ENCODE results near the gene CC2D1A. TPM values are rescaled to one million over a fixed set of nuclear protein-coding genes. Genes with fewer than 3 reads are reported as not detected.
A peak's percentile ranks its signal among the peaks of the same experiment; 100 is the strongest.

CC2D1A gene
- total RNA-seq, 3 donors from 2014 or later: 16.6 to 50.1 (median 43.6) TPM

- intact Hi-C loops (cut with DNase I; ENCODE audit: low total_unique reads): no loop called here
- Histone ChIP-seq H3K9me3 (no peaks in the 10 kb centered on the region), H3K4me1 (no peaks in the 10 kb centered on the region), H3K27me3 (no peaks in the 10 kb centered on the region), H3K4me3 (peak overlapping the region; percentile 22 to 30 (median 23)), H3K27ac (no peak overlapping the region), H3K36me3 (no peaks in the 10 kb centered on the region)
- TF ChIP-seq POLR2AphosphoS5 (IDR thresholded peaks at IDR 0.05): no peak
- TF ChIP-seq POLR2A (IDR thresholded peaks at IDR 0.05): no peak
- TF ChIP-seq, protein P1, sequence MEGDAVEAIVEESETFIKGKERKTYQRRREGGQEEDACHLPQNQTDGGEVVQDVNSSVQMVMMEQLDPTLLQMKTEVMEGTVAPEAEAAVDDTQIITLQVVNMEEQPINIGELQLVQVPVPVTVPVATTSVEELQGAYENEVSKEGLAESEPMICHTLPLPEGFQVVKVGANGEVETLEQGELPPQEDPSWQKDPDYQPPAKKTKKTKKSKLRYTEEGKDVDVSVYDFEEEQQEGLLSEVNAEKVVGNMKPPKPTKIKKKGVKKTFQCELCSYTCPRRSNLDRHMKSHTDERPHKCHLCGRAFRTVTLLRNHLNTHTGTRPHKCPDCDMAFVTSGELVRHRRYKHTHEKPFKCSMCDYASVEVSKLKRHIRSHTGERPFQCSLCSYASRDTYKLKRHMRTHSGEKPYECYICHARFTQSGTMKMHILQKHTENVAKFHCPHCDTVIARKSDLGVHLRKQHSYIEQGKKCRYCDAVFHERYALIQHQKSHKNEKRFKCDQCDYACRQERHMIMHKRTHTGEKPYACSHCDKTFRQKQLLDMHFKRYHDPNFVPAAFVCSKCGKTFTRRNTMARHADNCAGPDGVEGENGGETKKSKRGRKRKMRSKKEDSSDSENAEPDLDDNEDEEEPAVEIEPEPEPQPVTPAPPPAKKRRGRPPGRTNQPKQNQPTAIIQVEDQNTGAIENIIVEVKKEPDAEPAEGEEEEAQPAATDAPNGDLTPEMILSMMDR (IDR thresholded peaks at IDR 0.05): no peak
- no peak for DNase-seq (ENCODE audit: low spot score in 2 of 2)
Observed at GRCh38 chr19:13961826-13962698, 56.1 kb downstream of the CC2D1A start.

DNA sequence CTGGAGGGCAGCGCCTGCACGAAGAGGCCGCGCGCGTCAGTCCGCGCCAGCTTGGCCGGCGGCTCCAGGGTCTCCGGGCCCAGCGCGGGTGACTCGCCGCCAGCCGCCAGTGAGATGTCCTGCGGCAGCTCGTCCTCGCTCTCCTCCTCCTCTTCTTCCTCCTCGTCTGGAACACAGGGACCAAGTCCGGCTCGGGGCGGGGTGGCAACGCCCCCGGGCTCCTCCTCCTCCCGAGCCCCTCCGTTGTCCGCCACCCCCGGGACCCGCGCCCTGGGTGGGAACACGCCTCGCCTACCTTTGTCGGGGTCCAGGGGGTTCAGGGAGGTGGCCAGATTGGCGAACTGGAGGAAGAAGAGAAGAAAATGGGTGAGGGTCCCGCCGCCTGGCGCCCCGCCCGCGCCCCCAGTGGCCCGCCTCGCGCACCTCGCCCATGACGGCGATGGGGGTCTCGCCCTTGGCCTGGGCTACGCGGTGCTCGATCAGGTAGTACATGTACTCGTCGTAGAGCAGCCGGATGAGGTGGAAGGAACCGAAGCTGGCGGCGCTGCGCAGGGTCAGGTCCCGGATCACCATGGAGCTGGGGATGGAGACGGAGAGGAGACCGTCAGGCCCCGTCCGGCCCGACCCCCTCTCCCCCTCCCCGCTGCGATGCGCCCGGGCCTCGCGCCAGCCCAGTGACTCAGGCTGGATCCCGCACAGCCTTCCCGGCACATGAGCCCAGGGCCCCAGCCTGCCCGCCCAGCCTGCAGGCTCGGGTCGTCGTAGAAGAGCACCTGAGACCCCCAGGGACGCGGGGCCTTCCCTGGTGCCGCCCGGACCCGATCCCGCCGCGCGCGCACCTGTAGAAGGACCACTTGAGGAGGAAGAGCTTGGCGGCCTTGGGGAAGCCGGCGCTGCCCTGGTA is 57.0 kb downstream of the CC2D1A start:
- Histone ChIP-seq H3K27ac (no peak overlapping the region), H3K4me3 (peak overlapping the region; percentile 22 to 30 (median 23)), H3K27me3 (no peaks in the 10 kb centered on the region), H3K36me3 (no peaks in the 10 kb centered on the region), H3K9me3 (no peaks in the 10 kb centered on the region), H3K4me1 (no peaks in the 10 kb centered on the region)
- TF ChIP-seq POLR2AphosphoS5 (IDR thresholded peaks at IDR 0.05) (no peak), POLR2A (IDR thresholded peaks at IDR 0.05) (no peak)
- TF ChIP-seq, protein P1 (IDR thresholded peaks at IDR 0.05): no peak
- intact Hi-C loops (cut with DNase I; ENCODE audit: low total_unique reads): no loop called here
- no peak for DNase-seq (ENCODE audit: low spot score in 2 of 2)

- H3K27ac ChIP-seq: no peak overlapping the region
- TF ChIP-seq, protein P1 (IDR thresholded peaks at IDR 0.05): no peak
- TF ChIP-seq POLR2A (IDR thresholded peaks at IDR 0.05): no peak
- TF ChIP-seq POLR2AphosphoS5 (IDR thresholded peaks at IDR 0.05): no peak
- no peak for DNase-seq (ENCODE audit: low spot score in 2 of 2)
- H3K4me1 ChIP-seq: no peaks in the 10 kb centered on the region
- intact Hi-C loops (cut with DNase I; ENCODE audit: low total_unique reads): no loop called here
- H3K4me3 ChIP-seq: no peak overlapping the region
- peaks cover 5% of the 10 kb centered on the region for H3K36me3 ChIP-seq
- H3K27me3 ChIP-seq: no peaks in the 10 kb centered on the region
- H3K9me3 ChIP-seq: no peaks in the 10 kb centered on the region
Observed at GRCh38 chr19:13963603-13964105, 57.7 kb downstream of the CC2D1A start.

GRCh38 chr19:13964776-13965175 is 58.8 kb downstream of the CC2D1A start:
- Histone ChIP-seq H3K4me3 (no peak overlapping the region), H3K27me3 (no peaks in the 10 kb centered on the region), H3K27ac (no peak overlapping the region), H3K36me3 (peaks cover 13% of the 10 kb centered on the region), H3K4me1 (no peaks in the 10 kb centered on the region), H3K9me3 (no peaks in the 10 kb centered on the region)
- no peak for DNase-seq (ENCODE audit: low spot score in 2 of 2)
- TF ChIP-seq POLR2A (IDR thresholded peaks at IDR 0.05) (no peak), POLR2AphosphoS5 (IDR thresholded peaks at IDR 0.05) (no peak)
- TF ChIP-seq, protein P1 (IDR thresholded peaks at IDR 0.05): no peak
- intact Hi-C loops (cut with DNase I; ENCODE audit: low total_unique reads): no loop called here
